OCI-LY7 (cell line): ENCODE measurements around the gene ZDHHC21. TPM values are rescaled to one million over a fixed set of nuclear protein-coding genes. Genes with fewer than 3 reads are reported as not detected.

Source experiments
- BruUV-seq: library from RNA; stranded (reverse); fragments of 400-500 nt; replicated peaks from 2 replicates; lab custom pipeline; 2021; lab: Mats Ljungman, UMichigan
- CTCF ChIA-PET: fragments of 300-600 bp; sonication (Branson Sonifier 250); formaldehyde crosslinking; loops from one replicate; lab custom pipeline; 2022; ENCODE audit warnings: antibody characterized with exemption; ENCODE audit not compliant: unreplicated experiment; lab: Charles Lee
- POLR2A ChIA-PET: fragments of 300-600 bp; sonication (Branson Sonifier 250); formaldehyde crosslinking; loops from one replicate; lab custom pipeline; 2022; ENCODE audit warnings: antibody characterized with exemption; lab: Charles Lee
- DNase-seq: peaks from one replicate; pipeline ENCODE4 v3.0.0-alpha.2; 2015; ENCODE audit warnings: low spot score
- H2AFZ ChIP-seq: fragments of 200-600 bp; sonication (generic), shearing (Covaris generic); 2 replicates; pipeline ENCODE4 v1.6.1; 2014; ENCODE audit warnings: mild to moderate bottlenecking, antibody characterized with exemption, low read length, moderate library complexity
- H3K27ac ChIP-seq: fragments of 200-600 bp; sonication (generic); 2 replicates; pipeline ENCODE4 v1.5.1; 2014; ENCODE audit warnings: mixed run types, low read depth, mild to moderate bottlenecking, moderate library complexity, low read length, inconsistent platforms; ENCODE audit not compliant: poor library complexity, severe bottlenecking
- H3K36me3 ChIP-seq: fragments of 200-600 bp; sonication (generic); 2 replicates; pipeline ENCODE4 v1.6.1; 2014; ENCODE audit warnings: mild to moderate bottlenecking, antibody characterized with exemption, low read length, moderate library complexity, mixed read lengths; ENCODE audit not compliant: insufficient read depth
- H3K4me1 ChIP-seq: fragments of 200-600 bp; sonication (generic); 2 replicates; pipeline ENCODE4 v1.5.1; 2014; ENCODE audit warnings: mild to moderate bottlenecking, low read length; ENCODE audit not compliant: insufficient read depth, poor library complexity, severe bottlenecking
- H3K4me2 ChIP-seq: fragments of 200-600 bp; sonication (generic); 2 replicates; pipeline ENCODE4 v1.6.1; 2014; ENCODE audit warnings: mild to moderate bottlenecking, low read length
- H3K4me3 ChIP-seq: fragments of 200-600 bp; sonication (generic); 2 replicates; pipeline ENCODE4 v1.5.1; 2014; ENCODE audit warnings: mild to moderate bottlenecking, low read depth, low read length; ENCODE audit not compliant: poor library complexity, severe bottlenecking
- H3K79me2 ChIP-seq: fragments of 200-600 bp; sonication (generic); 2 replicates; pipeline ENCODE4 v1.6.1; 2016; ENCODE audit warnings: low read depth, mild to moderate bottlenecking, low read length, moderate library complexity, mixed read lengths; ENCODE audit not compliant: insufficient read depth
- H3K9me2 ChIP-seq: fragments of 200-600 bp; sonication (generic); 2 replicates; pipeline ENCODE4 v1.6.1; 2016; ENCODE audit warnings: mild to moderate bottlenecking, low read length, mixed read lengths; ENCODE audit not compliant: insufficient read depth
- H3K9me3 ChIP-seq: fragments of 200-600 bp; sonication (generic); 2 replicates; pipeline ENCODE4 v1.6.1; 2014; ENCODE audit warnings: mild to moderate bottlenecking, mixed run types, low read length, mixed read lengths
- H4K20me1 ChIP-seq: fragments of 200-600 bp; sonication (generic); 2 replicates; pipeline ENCODE4 v1.6.1; 2014; ENCODE audit warnings: mild to moderate bottlenecking, antibody characterized with exemption, low read length, moderate library complexity, mixed read lengths; ENCODE audit not compliant: insufficient read depth
- CTCF ChIP-seq: fragments of 200-600 bp; sonication (generic); conservative IDR thresholded peaks from 2 replicates; pipeline ENCODE4 v1.5.1; 2014; ENCODE audit warnings: mild to moderate bottlenecking, antibody characterized with exemption, low read length, moderate library complexity, mixed read lengths
- EZH2phosphoT487 ChIP-seq: fragments of 200-600 bp; sonication (generic); IDR thresholded peaks from 2 replicates; pipeline ENCODE4 v1.6.1; 2018; ENCODE audit warnings: low read depth, borderline replicate concordance, mild to moderate bottlenecking, mixed run types, antibody characterized with exemption, low read length, moderate library complexity, mixed read lengths
- intact Hi-C: fragments of 100-400 bp; cut with micrococcal nuclease; formaldehyde crosslinking; loops from one replicate; pipeline ENCODE4 v1.10.0; 2022; ENCODE audit not compliant: unreplicated experiment
- total RNA-seq, 2 experiments: library from RNA; depleted of rRNA in 1 of 2; stranded (reverse); fragments of >200 nt in 1 of 2; shearing (Covaris generic) in 1 of 2; gene quantifications; 2 replicates each; pipeline ENCODE4 v1.2.3, GENCODE V29; 2014 to 2022

ZDHHC21 gene
- total RNA-seq, 2 experiments from 2014 or later = 13.0 to 16.2 TPM

- BruUV-seq = no TSS peak
- CTCF ChIA-PET = no interaction called here
- H3K4me3 ChIP-seq = no peak overlapping the region
These were observed 38.3 kb downstream of the ZDHHC21 start for GRCh38 chr9:14654932-14655331.

GRCh38 chr9:14653511-14653910 is 39.7 kb downstream of the ZDHHC21 start:
- H3K9me2 ChIP-seq = no peaks in the 10 kb centered on the region
- H3K9me3 ChIP-seq = peaks cover 29% of the 10 kb centered on the region
- ChIA-PET POLR2A (interaction anchor here (1.0 to 1.6 kb wide), 2 partner anchors 39 to 127 kb away, joined by 3 read pairs; no protein-coding TSS in a partner anchor), CTCF (no interaction called here)
- peaks cover 64% of the 10 kb centered on the region for H3K36me3 ChIP-seq
- TF ChIP-seq EZH2phosphoT487 = no peak
- TF ChIP-seq CTCF = no peak
- H3K4me1 ChIP-seq = no peaks in the 10 kb centered on the region
- DNase-seq = no peak
- no peak overlapping the region for H2AFZ ChIP-seq
- H3K27ac ChIP-seq = no peak overlapping the region
- H3K79me2 ChIP-seq = no peaks in the 10 kb centered on the region
- no peaks in the 10 kb centered on the region for H4K20me1 ChIP-seq
- no TSS peak for BruUV-seq
- H3K4me3 ChIP-seq = no peak overlapping the region
- H3K4me2 ChIP-seq = no peak overlapping the region
- intact Hi-C loops = no loop called here

More at GRCh38 chr9:14654932-14655331, 38.3 kb downstream of the ZDHHC21 start:
- POLR2A ChIA-PET = interaction anchor here (0.8 kb wide), 1 partner anchor 412 kb away, joined by 3 read pairs; no protein-coding TSS in a partner anchor
- no peaks in the 10 kb centered on the region for H3K9me2 ChIP-seq
- H3K9me3 ChIP-seq = peaks cover 29% of the 10 kb centered on the region
- intact Hi-C loops = loop anchor here (5.0 kb wide), 1 partner anchor 38 kb away; no protein-coding TSS in a partner anchor
- no peaks in the 10 kb centered on the region for H3K79me2 ChIP-seq
- H4K20me1 ChIP-seq = no peaks in the 10 kb centered on the region
- TF ChIP-seq CTCF = no peak
- TF ChIP-seq EZH2phosphoT487 = no peak
- H3K36me3 ChIP-seq = peaks cover 75% of the 10 kb centered on the region
- no peaks in the 10 kb centered on the region for H3K4me1 ChIP-seq
- peak; percentile 12 for DNase-seq
- H2AFZ ChIP-seq = no peak overlapping the region
- H3K27ac ChIP-seq = no peak overlapping the region
- H3K4me2 ChIP-seq = no peak overlapping the region

- H3K9me2 ChIP-seq = no peaks in the 10 kb centered on the region
- peaks cover 59% of the 10 kb centered on the region for H3K36me3 ChIP-seq
- ChIA-PET CTCF (no interaction called here), POLR2A (interaction anchor here (0.7 to 1.6 kb wide), 6 partner anchors 9 to 127 kb away, joined by 3 read pairs; no protein-coding TSS in a partner anchor)
- no peaks in the 10 kb centered on the region for H3K4me1 ChIP-seq
- no peak overlapping the region for H3K4me2 ChIP-seq
- peak; percentile 6 for DNase-seq
- H2AFZ ChIP-seq = no peak overlapping the region
- intact Hi-C loops = no loop called here
- H3K4me3 ChIP-seq = no peak overlapping the region
- TF ChIP-seq CTCF = peak; percentile 77
- TF ChIP-seq EZH2phosphoT487 = no peak
- peaks cover 29% of the 10 kb centered on the region for H3K9me3 ChIP-seq
- no peak overlapping the region for H3K27ac ChIP-seq
- no TSS peak for BruUV-seq
- H4K20me1 ChIP-seq = no peaks in the 10 kb centered on the region
- no peaks in the 10 kb centered on the region for H3K79me2 ChIP-seq
These were observed 40.4 kb downstream of the ZDHHC21 start for GRCh38 chr9:14652729-14653377.
